Urinary bladder (tissue), 4 donors: Measurements from ENCODE around the gene LSP1. TPM values are rescaled to one million over a fixed set of nuclear protein-coding genes. Genes with fewer than 3 reads are reported as not detected.

Source experiments
- DNase-seq: peaks from one replicate; pipeline ENCODE4 v3.0.0-alpha.2; 2015; ENCODE audit errors: extremely low spot score
- H3K27ac ChIP-seq: one replicate; pipeline ENCODE4 v1.5.1; 2013; ENCODE audit warnings: low read depth, mild to moderate bottlenecking, moderate library complexity
- H3K36me3 ChIP-seq: one replicate; pipeline ENCODE4 v1.6.1; 2013; ENCODE audit warnings: mild to moderate bottlenecking, moderate library complexity; ENCODE audit not compliant: insufficient read depth
- H3K4me1 ChIP-seq: one replicate; pipeline ENCODE4 v1.6.1; 2013; ENCODE audit warnings: mild to moderate bottlenecking, moderate library complexity; ENCODE audit not compliant: insufficient read depth
- H3K4me3 ChIP-seq: one replicate; pipeline ENCODE4 v1.5.1; 2013; ENCODE audit warnings: low read depth, low read length
- WGBS: extraction: QIAGEN DNeasy Blood & Tissue Kit; methylation state at CpG from one replicate; pipeline ENCODE4 v1.1.7; 2013; 5-methylcytosine and 5-hydroxymethylcytosine counted together
- polyA plus RNA-seq: library from polyadenylated mRNA; stranded (reverse); fragments of 200-250 nt; gene quantifications from one replicate; pipeline ENCODE4 v1.2.3, GENCODE V29; 2013
- total RNA-seq: library from RNA; depleted of rRNA; stranded (reverse); fragments of >200 nt; gene quantifications from one replicate; pipeline ENCODE4 v1.2.3, GENCODE V29; 2014
- donor health status: healthy with polysubstance abuse.
- donor health status: healthy.

Gene LSP1
- total and polyA plus RNA-seq, 2 donors, result 50.7 to 160 TPM

DNA sequence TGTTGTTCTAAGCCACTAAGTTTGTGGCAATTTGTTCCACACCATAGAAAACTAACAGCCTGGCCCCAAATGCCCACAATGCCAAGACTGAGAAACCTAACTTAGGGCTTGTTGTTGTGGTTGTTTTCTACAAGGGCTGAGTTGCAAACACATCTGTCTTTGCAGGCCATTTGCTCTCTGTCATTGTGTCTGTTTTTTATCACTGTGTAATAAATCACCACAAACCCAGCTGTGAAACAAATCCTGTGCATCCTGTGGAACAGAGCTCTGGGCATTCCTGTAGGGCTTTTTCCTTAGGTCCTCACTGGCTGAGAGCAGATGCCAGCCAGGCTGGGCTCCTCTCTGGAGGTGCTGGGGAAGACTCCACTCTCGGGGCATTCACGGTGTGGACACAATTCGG lies 33.8 kb upstream of the LSP1 start:
- 73% methylated on average over 3 of the region's 3 CpGs for WGBS
- Histone ChIP-seq H3K4me3 (no peak overlapping the region), H3K27ac (no peak overlapping the region), H3K36me3 (no peaks in the 10 kb centered on the region), H3K4me1 (no peaks in the 10 kb centered on the region)
- DNase-seq, result no peak

DNA sequence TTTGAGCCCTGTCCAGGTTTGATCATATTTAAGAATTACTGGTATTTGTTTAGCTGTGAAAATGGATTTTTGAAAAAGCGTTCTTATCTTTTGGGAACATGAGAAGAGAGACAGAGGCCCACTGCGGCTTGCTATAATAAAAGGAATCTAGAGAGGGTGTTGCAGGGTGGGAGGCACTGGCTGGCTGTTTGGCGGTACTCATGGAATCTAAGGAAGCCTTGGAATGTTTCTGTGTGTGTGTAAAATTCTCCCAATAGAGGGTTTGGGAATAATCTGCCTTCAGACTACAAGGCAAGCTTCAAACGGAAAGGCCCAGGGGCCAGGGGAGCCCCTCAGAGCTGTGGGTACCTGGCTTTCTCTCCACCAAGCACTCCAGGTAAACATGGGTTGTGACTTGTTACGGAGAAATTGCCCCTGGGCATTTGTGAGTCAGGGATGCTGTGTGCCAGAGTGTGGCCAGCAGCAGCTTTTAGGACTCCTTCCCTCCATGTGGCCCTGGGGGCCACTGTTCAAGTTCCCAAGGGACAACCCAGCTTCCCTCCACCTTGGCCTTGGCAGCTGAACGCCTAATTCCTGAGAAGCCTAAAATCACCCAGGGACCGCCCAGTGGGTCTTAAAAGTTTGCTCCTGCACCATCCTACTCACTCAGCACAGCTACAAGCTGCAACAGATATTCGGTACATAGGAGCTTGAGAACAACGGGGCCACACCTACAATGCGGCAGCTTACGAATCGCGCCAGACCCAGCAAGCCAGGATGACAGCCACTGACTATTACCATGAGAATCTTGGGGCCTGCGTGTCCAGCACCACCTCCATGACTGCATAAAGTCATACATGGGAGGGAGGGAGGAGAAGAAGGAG lies 32.2 kb upstream of the LSP1 start:
- no peak for DNase-seq
- H3K4me1 ChIP-seq, result no peaks in the 10 kb centered on the region
- WGBS, result 75% methylated on average over 14 of the region's 14 CpGs
- no peak overlapping the region for H3K27ac ChIP-seq
- no peak overlapping the region for H3K4me3 ChIP-seq
- no peaks in the 10 kb centered on the region for H3K36me3 ChIP-seq

DNA sequence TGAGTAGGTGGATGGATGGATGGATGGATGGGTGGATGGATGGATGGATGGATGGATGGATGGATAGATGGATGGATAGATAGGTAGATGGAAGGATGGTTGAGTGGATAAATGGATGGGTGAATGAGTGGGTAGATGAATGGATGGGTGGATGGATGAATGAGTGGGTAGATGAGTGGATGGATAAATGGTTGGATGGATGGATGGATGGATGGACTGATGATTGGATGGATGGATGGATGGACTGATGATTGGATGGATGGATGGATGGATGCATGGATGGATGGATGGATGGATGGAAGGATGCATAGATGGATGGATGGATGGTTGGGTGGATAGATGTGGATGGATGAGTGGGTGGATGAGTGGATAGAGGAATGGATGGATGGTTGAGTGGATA lies 31.3 kb upstream of the LSP1 start:
- no peaks in the 10 kb centered on the region for H3K4me1 ChIP-seq
- no peak overlapping the region for H3K4me3 ChIP-seq
- H3K27ac ChIP-seq, result no peak overlapping the region
- no peak for DNase-seq
- no peaks in the 10 kb centered on the region for H3K36me3 ChIP-seq

DNA sequence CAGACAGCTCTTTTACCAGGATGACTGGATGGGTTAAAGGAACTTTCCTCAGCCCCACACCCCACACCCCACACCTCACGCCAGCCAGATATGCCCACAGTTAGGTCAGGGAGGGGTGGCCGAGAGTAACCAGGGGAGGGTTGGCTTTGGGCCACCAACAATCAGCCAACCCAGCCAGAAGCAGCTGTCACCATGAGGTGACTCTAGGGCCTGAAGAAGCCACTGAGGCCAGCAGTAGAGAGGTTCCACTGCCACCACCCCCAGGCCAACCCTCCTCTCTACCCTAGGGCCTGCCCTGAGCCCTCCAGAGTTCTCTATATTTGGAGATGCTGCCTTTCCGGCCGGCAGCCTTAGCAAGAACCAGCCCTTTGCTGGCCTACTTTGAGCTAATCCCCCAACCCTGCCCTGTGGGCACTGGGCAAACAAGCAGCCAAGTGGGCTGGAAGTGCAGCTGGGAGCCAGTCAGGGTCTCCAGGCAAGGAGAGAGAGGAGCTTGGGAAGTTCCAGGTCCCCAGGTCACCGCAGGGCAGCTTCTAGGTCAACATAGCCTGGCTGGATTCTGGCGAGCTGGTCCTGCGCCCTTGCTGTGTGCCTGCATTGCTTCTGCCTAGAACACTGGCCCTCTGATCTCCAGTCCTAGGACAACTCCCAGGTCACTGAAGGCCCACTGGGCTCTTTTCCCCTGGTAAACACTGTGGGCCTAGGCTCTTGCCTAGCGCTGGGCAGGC lies 30.1 kb upstream of the LSP1 start:
- no peak overlapping the region for H3K27ac ChIP-seq
- H3K36me3 ChIP-seq, result no peaks in the 10 kb centered on the region
- no peak for DNase-seq
- no peaks in the 10 kb centered on the region for H3K4me1 ChIP-seq
- WGBS, result 87% methylated on average over 8 of the region's 8 CpGs
- H3K4me3 ChIP-seq, result no peak overlapping the region

DNA sequence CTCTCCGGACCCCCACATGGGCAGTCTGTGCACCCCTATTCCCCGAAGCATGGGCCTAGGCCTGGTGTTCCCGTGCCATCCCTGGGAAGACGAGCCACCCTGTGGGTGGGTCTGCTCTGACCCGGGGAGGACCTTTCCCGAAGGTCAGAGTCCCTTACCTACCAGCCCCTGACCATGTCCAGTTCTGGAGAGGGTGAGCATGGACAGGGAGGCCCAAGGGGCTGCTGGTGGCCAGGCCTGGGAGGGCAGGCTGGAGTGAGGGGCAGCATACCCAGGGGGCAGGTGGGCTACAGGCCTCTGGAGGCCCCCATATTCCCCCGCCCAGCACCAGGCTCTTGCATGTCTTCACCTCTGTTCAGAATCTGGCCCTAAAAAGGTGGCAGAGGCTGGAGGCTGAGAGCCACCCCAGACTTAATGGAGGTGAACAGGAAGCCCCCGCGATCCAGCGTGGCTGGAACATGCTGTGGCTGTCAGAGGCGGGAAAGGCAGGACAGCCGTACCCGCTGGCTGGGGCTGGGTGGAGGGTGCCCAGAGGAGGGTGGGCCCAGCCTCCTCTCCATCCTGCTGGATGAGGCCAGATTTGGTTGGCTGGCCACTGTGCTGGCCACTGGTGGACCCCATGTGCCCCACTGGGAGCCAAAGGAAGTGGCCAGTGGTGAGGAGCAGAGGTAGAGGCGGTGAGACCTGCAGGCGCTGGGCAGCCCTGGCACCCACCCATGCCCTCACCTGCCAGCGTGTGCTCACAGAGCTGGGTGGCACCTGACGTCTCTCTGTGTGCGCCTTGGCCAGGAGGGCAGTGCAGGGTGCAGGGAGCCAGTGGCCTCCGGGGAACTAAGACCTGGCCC lies 29.3 kb upstream of the LSP1 start:
- H3K27ac ChIP-seq, result no peak overlapping the region
- H3K4me3 ChIP-seq, result no peak overlapping the region
- H3K36me3 ChIP-seq, result no peaks in the 10 kb centered on the region
- no peak for DNase-seq
- 96% methylated on average over 19 of the region's 19 CpGs for WGBS
- H3K4me1 ChIP-seq, result no peaks in the 10 kb centered on the region

DNA sequence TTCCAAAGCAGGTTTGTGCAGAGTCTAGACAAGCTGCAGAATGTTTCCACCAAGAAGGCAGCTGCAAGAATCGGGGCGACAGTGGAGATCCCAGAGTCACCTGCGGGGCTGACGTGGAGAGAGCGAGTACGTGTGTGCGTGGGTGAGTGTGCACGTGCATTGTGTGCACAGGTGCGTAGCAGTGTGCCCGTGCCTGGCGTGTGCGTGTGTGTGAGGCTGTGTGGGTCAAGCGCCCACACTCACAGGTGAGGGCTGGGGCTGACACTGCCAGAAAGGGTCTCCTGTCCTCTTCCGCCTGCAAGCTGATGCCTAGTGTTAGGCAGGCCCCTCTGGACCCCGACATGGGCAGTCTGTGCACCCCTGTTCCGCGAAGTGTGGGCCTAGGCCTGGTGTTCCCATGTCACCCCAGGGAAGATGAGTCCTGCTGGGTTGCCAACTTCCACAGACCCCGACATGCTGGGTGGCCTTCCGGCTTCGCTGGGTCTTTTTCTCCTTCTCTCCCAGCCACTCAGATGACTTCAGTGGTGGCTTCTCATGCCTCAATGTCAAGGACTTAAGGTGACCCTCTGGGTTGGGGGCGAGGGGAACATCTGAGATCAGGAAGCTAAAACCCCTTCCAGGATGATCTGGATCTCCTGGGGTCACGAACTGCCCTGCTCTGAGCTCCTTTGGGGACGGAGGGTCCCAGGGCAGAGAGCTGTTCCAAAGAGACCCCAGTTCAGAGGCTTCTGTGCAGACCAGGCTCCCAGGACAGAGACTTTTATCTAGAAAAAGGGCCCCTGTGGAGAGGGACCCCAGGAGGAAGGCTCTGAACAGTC lies 28.5 kb upstream of the LSP1 start:
- no peak for DNase-seq
- Histone ChIP-seq H3K36me3 (no peaks in the 10 kb centered on the region), H3K4me1 (no peaks in the 10 kb centered on the region), H3K4me3 (no peak overlapping the region), H3K27ac (no peak overlapping the region)
- WGBS, result 96% methylated on average over 23 of the region's 23 CpGs

DNA sequence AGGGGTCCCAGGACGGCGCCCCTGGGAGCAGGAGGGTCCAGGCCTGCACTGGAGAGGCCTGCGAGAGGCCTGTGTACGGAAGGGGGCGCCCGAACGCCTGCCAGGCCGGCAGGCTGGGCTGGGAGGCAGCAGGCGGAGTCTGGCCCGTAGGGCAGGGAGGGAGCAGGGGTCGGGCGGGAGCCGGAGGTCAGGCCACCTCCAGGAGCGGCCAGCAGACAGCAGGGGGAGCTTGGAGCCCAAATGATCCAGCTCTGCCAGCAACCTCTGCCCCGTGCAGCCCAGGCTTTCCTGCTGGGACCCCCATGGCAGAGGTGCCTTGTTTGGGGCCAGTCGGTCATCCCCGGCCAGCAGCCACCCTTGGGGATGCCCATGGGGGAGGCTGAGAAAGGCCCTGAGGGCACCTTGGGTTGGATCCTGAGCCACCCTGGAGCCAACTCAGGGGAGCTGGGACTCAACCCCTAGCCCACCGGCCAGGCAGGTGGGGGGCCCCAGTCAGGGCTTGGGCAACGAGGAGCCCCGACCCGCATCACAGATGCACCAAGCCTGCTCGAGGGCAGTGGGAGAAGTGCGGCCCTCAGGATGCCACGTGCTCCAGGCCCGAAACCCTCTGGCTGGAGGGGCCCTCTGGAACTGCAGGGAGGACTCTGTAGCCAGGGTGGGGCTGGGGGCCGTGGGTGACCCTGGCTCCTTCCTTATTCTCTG lies 27.7 kb upstream of the LSP1 start:
- no peaks in the 10 kb centered on the region for H3K4me1 ChIP-seq
- 67% methylated on average over 26 of the region's 26 CpGs for WGBS
- H3K27ac ChIP-seq, result no peak overlapping the region
- no peak for DNase-seq
- no peak overlapping the region for H3K4me3 ChIP-seq
- no peaks in the 10 kb centered on the region for H3K36me3 ChIP-seq

DNA sequence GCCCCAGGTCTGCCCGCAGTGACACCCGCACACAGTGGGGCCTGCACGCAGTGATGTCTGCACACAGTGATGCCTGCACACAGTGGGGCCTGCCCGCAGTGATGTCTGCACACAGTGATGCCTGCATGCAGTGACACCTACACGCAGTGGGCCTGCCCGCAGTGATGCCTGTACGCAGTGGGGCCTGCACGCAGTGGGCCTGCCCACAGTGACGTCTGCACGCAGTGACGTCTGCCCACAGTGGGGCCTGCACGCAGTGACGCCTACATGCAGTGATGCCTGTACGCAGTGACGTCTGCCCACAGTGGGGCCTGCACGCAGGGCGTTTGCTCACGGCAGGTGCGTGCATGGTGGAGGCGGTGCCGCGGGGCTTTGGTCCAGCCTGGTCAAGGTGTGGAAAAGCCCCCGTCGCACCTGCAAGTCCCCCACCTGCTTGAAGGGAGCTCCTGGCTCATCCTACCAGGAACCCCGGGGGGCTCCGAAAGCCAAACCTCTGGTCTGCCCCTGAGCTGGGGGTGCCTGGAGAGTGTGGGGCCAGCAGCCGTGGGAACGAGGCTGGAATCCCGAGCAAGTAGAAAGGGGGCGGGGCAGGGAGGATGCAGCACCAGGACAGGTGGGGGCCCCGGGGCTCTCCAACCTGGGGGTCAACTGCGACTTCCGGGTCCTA lies 27.0 kb upstream of the LSP1 start:
- no peak for DNase-seq
- no peak overlapping the region for H3K27ac ChIP-seq
- H3K36me3 ChIP-seq, result no peaks in the 10 kb centered on the region
- WGBS, result 95% methylated on average over 33 of the region's 33 CpGs
- H3K4me1 ChIP-seq, result no peaks in the 10 kb centered on the region
- H3K4me3 ChIP-seq, result no peak overlapping the region

DNA sequence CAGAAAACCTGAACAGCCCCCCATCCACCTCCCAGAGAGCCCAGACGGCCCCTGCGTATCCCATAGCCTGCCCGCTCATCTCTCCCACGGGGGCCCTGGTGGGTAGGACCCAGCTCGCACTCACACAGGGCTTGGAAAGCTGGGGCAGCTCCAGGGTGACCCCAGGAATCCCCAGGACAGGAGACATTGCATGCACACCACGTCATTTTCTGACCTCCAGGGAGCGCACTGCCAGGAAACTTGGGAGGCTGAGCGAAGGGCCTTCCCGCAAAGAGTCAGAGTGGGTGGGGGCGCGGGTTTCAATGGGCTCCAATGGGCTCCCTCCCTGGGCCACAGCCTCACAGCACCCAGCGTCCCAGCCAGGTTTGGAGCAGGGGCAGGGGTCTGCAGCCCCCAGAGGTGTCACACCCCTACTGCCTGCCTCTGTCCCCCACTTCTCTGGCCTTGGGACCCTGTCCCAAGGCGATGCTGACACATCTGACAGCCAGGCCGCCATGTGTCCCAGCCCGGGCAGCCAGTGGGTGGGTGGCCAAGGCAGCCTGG lies 26.3 kb upstream of the LSP1 start:
- no peaks in the 10 kb centered on the region for H3K36me3 ChIP-seq
- no peaks in the 10 kb centered on the region for H3K4me1 ChIP-seq
- WGBS, result 83% methylated on average over 15 of the region's 15 CpGs
- no peak for DNase-seq
- no peak overlapping the region for H3K4me3 ChIP-seq
- no peak overlapping the region for H3K27ac ChIP-seq

DNA sequence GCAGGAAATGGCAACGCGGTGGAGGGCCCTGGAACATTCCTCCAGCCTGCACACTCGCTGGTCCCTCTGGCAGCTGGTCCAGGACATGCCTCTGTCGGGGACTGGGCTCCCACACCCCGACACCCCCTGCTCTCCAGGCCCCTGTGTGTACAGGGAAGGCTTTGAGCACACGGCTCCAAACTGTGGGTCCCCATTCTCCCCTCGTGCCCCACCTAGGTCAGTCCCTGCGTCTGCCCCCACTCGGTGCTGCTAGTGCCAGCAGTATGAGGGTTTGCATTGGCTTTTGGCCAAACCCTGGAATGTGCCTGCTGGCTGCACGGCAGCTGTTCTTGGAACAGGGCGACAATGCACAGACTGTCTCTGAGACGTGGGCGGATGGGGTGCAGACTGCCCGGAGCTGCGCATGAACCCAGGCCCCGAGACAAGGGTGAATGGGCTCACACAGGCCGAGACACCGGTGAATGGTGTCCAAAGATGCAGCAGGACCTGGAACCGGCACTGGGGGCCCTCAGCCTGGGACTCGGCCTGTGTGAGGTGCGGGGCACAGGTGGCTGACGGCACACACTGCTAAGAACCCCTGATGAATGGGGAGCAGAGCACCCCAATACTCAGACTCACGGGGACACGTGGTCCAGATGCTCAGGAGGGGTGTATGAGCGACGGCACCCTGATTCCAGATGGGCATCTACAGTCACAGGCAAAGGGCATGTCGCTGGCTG lies 25.6 kb upstream of the LSP1 start:
- 53% methylated on average over 27 of the region's 27 CpGs for WGBS
- no peak for DNase-seq

DNA sequence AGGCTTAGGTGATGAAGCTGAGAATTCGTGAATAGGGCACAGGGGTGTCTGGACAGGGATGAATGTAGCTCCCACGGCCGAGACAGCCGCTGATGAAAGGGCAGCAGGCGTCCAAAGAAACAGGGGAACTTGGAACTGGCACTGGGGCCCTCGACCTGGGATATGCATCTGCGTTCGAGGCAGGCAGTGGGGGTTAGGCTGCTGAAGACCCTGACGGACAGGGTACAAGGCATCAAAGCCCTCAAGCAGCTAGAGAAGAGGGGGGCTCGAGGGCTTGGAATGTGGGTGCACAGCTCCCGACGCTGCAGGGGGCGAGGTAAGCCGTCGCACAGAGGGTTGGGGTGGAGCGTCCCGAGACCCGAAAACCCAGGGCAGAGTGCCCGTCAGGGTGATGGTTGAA lies 25.0 kb upstream of the LSP1 start:
- WGBS, result 87% methylated on average over 19 of the region's 19 CpGs
- Histone ChIP-seq H3K36me3 (no peaks in the 10 kb centered on the region), H3K27ac (no peak overlapping the region), H3K4me1 (no peaks in the 10 kb centered on the region), H3K4me3 (no peak overlapping the region)
- no peak for DNase-seq

More for the DNA sequence above, 25.6 kb upstream of the LSP1 start:
- no peaks in the 10 kb centered on the region for H3K36me3 ChIP-seq
- H3K4me3 ChIP-seq, result no peak overlapping the region
- H3K27ac ChIP-seq, result no peak overlapping the region
- no peaks in the 10 kb centered on the region for H3K4me1 ChIP-seq
